NB4 (cell line): ENCODE measurements around the gene MTHFD2L.

Experiments used
- POLR2A ChIP-seq: IDR thresholded peaks from 2 replicates; pipeline ENCODE4 v1.6.1; 2011; ENCODE audit warnings: mild to moderate bottlenecking; ENCODE audit not compliant: insufficient read length; ENCODE audit errors: extremely low read depth
- TF ChIP-seq, protein P1 (sequence below): IDR thresholded peaks from one replicate; pipeline ENCODE4 v1.5.1; 2012; ENCODE audit warnings: low read depth, low read length

DNA sequence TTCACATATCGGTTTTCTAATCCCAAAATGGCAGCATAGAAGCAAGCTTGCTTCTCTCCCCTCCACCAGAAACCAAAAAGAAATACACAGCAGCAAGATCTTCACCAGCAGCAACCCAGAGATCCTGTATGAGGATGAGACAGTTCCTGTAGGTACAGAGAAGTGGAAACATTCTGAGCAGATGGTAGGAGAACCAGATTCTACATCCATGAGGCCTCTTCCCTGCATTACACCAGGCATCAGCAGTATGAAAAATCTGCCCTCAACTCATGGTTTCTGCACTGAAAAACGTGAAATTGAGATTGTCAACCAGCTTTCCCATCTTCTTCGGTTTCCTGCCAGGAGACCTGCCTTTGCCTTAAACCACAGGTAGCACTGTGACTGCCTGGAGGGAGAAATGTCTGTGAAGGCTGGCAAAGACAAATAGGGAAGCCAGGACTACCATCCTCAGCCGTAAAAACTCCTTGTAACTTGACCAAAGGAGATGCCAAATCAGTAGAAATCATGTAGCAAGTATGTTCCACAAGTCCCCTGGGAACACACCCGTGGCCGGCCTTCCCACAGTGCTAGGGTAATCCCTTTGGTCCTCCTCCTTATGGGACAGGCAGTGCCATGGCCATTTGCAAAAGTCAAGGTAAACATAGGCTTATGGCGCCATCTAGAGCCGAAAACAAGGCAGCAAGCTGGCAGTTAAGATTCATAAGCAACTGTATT is 24.0 kb upstream of the MTHFD2L start:
- TF ChIP-seq, protein P1, sequence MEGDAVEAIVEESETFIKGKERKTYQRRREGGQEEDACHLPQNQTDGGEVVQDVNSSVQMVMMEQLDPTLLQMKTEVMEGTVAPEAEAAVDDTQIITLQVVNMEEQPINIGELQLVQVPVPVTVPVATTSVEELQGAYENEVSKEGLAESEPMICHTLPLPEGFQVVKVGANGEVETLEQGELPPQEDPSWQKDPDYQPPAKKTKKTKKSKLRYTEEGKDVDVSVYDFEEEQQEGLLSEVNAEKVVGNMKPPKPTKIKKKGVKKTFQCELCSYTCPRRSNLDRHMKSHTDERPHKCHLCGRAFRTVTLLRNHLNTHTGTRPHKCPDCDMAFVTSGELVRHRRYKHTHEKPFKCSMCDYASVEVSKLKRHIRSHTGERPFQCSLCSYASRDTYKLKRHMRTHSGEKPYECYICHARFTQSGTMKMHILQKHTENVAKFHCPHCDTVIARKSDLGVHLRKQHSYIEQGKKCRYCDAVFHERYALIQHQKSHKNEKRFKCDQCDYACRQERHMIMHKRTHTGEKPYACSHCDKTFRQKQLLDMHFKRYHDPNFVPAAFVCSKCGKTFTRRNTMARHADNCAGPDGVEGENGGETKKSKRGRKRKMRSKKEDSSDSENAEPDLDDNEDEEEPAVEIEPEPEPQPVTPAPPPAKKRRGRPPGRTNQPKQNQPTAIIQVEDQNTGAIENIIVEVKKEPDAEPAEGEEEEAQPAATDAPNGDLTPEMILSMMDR = peak; percentile 73
- TF ChIP-seq POLR2A = no peak
